ENCODE measurements around the gene C19orf81. TPM values are rescaled to one million over a fixed set of nuclear protein-coding genes. Genes with fewer than 3 reads are reported as not detected.

Gene C19orf81
- not detected for total RNA-seq

DNA sequence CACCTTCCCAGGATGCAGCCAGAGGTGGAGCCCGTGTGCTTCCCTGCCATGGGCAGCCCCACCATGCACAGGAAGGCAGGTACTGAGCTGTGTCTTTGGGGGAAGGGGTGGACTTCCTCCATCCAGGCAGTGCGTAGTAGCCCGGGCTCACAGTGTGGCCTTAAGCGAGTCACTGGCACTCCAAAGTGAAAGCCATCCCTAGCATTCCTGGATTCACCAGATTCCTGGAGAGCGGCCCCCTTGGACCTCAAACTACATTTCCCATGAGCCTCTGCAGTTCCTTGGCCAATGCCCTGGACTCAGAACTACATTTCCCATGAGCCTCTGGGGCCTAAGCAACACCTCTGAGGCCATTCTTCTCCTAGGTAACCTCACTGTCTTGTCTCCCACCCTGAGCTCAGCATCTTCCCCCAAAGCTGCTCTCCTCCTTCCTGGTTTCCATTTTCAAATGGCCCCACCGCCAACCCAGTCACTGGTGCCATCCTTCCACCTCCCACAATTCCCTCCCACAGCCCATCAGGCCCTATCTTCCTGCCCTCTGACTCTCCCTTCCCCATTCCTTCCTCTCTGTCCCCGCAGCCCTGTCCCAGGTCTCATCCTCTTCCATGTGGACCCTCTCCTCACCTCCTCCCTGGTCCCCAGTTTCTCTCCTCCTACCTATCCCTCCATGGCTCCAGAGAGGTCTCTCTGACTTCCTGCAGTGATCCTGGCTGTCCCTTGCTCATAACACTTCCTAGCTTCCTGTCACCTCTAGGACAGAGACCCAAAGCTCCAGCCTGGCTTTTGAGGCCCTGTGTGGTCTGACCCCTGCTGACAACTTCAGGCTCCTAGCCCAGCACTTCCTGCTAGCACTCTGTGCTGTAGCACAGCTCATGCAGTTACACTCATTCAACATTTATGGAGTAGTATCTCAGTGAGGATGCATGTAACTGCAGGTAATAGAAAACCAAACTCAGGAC, at the start of gene C19orf81:
C19orf81 (plus strand) TSS at position 13 of the 959 bp plus-strand sequence; CDS start at position 13, 0 bp downstream.
- intact Hi-C loops (cut with DNase I; ENCODE audit: low total_unique reads): no loop called here
- in situ Hi-C loops (cut with MboI; ENCODE audit: low sequenced_read_pairs in 4 of 4): loop anchor here in 1 of 4 donors (25.0 kb wide), 1 partner anchor 562 kb away; no protein-coding TSS in a partner anchor
- no peaks in the 10 kb centered on the region for H3K36me3 ChIP-seq

GRCh38 chr19:50601407-50602088, 47.7 kb upstream of the C19orf81 start:
- no peak for ATAC-seq
- in situ Hi-C loops (cut with MboI; ENCODE audit: low sequenced_read_pairs in 4 of 4): no loop called here
- no peak for DNase-seq
- TF ChIP-seq POLR2A (IDR thresholded peaks at IDR 0.05): no peak
- TF ChIP-seq, protein P1, sequence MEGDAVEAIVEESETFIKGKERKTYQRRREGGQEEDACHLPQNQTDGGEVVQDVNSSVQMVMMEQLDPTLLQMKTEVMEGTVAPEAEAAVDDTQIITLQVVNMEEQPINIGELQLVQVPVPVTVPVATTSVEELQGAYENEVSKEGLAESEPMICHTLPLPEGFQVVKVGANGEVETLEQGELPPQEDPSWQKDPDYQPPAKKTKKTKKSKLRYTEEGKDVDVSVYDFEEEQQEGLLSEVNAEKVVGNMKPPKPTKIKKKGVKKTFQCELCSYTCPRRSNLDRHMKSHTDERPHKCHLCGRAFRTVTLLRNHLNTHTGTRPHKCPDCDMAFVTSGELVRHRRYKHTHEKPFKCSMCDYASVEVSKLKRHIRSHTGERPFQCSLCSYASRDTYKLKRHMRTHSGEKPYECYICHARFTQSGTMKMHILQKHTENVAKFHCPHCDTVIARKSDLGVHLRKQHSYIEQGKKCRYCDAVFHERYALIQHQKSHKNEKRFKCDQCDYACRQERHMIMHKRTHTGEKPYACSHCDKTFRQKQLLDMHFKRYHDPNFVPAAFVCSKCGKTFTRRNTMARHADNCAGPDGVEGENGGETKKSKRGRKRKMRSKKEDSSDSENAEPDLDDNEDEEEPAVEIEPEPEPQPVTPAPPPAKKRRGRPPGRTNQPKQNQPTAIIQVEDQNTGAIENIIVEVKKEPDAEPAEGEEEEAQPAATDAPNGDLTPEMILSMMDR (IDR thresholded peaks at IDR 0.05 in 4 of 5, conservative IDR thresholded peaks at IDR 0.05 in 1 of 5): no peak
- no peaks in the 10 kb centered on the region for H3K9me3 ChIP-seq
- H3K4me1 ChIP-seq: no peaks in the 10 kb centered on the region
- intact Hi-C loops (cut with DNase I; ENCODE audit: low total_unique reads): no loop called here
- no peaks in the 10 kb centered on the region for H3K36me3 ChIP-seq
- H3K4me3 ChIP-seq: no peak overlapping the region
- peaks cover 0 to 11% (median 10%) of the 10 kb centered on the region in 3 donors for H3K27me3 ChIP-seq
- no peak overlapping the region for H3K27ac ChIP-seq

More for the DNA sequence above, at the start of gene C19orf81:
- no peaks in the 10 kb centered on the region for H3K4me1 ChIP-seq
- DNase-seq (no peak), ATAC-seq (no peak)
- no peak for TF ChIP-seq POLR2A (IDR thresholded peaks at IDR 0.05)
- TF ChIP-seq, protein P1 (IDR thresholded peaks at IDR 0.05 in 4 of 5, conservative IDR thresholded peaks at IDR 0.05 in 1 of 5): no peak
- no peaks in the 10 kb centered on the region for H3K9me3 ChIP-seq
- H3K4me3 ChIP-seq: no peak within 1 kb of the TSS
- no peak within 1 kb of the TSS for H3K27ac ChIP-seq
- H3K27me3 ChIP-seq: peaks cover 1 to 6% (median 2%) of the 10 kb centered on the region in 3 donors

- peaks cover 0 to 16% (median 12%) of the 10 kb centered on the region in 3 donors for H3K27me3 ChIP-seq
- H3K4me1 ChIP-seq: no peaks in the 10 kb centered on the region
- H3K27ac ChIP-seq: no peak overlapping the region
- intact Hi-C loops (cut with DNase I; ENCODE audit: low total_unique reads) (no loop called here), in situ Hi-C loops (cut with MboI; ENCODE audit: low sequenced_read_pairs in 4 of 4) (no loop called here)
- no peak overlapping the region for H3K4me3 ChIP-seq
- no peak for TF ChIP-seq POLR2A (IDR thresholded peaks at IDR 0.05)
- TF ChIP-seq, protein P1 (IDR thresholded peaks at IDR 0.05 in 4 of 5, conservative IDR thresholded peaks at IDR 0.05 in 1 of 5): no peak
- ATAC-seq (no peak), DNase-seq (no peak)
- no peaks in the 10 kb centered on the region for H3K36me3 ChIP-seq
- H3K9me3 ChIP-seq: no peaks in the 10 kb centered on the region
Measured at GRCh38 chr19:50602089-50602422, 47.2 kb upstream of the C19orf81 start.

DNA sequence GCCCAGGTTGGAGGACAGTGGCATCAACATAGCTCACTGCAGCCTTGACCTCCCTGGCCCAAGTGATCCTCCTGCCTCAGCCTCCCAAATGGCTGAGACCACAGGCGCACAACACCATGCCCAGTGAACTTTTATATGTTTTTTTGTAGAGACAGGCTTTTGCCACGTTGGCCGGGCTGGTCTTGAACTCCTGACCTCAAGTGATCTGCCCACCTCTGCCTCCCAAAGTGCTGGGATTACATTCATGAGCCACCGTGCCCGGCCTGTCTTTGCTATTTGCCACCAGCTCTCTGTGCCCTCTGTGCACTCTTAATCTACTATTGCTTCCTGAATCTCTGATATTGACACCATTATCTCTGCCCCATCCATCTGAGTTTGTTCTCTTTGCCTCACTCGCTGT, 46.7 kb upstream of the C19orf81 start:
- in situ Hi-C loops (cut with MboI; ENCODE audit: low sequenced_read_pairs in 4 of 4): no loop called here
- intact Hi-C loops (cut with DNase I; ENCODE audit: low total_unique reads): no loop called here
- H3K9me3 ChIP-seq: no peaks in the 10 kb centered on the region
- no peak overlapping the region for H3K4me3 ChIP-seq
- ATAC-seq (no peak), DNase-seq (no peak)
- no peak for TF ChIP-seq POLR2A (IDR thresholded peaks at IDR 0.05)
- TF ChIP-seq, protein P1 (IDR thresholded peaks at IDR 0.05 in 4 of 5, conservative IDR thresholded peaks at IDR 0.05 in 1 of 5): no peak
- no peaks in the 10 kb centered on the region for H3K4me1 ChIP-seq
- H3K27me3 ChIP-seq: peaks cover 0 to 21% (median 14%) of the 10 kb centered on the region in 3 donors
- H3K36me3 ChIP-seq: no peaks in the 10 kb centered on the region
- no peak overlapping the region for H3K27ac ChIP-seq
